ENCODE data around the gene IGF1.

The IGF1 gene

DNA sequence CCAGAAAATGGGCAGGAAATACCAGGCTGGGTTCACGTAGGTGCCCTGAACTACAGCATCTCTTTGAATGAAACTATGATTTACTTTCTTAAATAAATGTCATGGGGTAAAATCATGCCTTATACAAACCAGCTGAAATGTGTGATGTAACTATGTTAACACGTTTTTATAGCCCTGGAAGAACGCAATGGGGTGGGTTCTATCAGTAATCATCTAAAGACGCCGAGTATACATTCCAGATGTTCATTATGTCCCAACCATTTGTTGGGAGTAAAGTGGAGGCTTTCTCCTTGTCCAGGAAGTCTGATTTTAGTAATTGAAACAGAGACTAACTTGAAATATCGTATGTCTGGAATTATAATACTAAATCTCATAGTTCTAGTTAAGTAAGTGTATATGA is 16.2 kb upstream of the IGF1 start:
- Histone ChIP-seq H3K27me3 (ENCODE audit: insufficient read depth, low read length) (no peaks in the 10 kb centered on the region), H3K9me3 (ENCODE audit: insufficient read depth, low read depth, low read length) (no peaks in the 10 kb centered on the region), H3K27ac (ENCODE audit: low read length) (no peak overlapping the region), H3K4me3 (ENCODE audit: low read length) (no peak overlapping the region), H3K9ac (ENCODE audit: low read depth, low read length) (no peak overlapping the region), H3K4me1 (ENCODE audit: insufficient read depth, low read length) (no peaks in the 10 kb centered on the region), H3K36me3 (ENCODE audit: insufficient read depth, low read depth, low read length) (no peaks in the 10 kb centered on the region)

DNA sequence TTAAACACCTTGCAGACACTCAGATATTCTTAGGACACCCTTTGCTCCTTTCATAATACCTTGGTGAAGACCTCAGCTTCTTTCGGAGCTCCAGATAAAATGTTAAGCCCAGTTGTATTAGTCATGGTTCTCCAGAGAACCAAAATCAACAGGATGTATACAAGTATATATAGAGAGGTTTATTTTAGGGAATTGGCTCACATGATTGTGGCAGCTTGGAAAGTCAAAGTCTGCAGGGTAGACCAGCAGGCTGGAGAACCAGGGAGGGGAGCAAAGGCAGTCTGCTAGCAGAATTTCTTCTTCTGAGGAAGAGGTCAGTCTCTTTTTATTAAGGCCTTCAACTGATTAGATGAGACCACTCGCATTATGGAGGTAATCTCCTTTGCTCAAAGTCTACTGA is 6.9 kb upstream of the IGF1 start:
- Histone ChIP-seq H3K4me3 (ENCODE audit: low read length) (no peak overlapping the region), H3K36me3 (ENCODE audit: insufficient read depth, low read depth, low read length) (no peaks in the 10 kb centered on the region), H3K27ac (ENCODE audit: low read length) (no peak overlapping the region), H3K9me3 (ENCODE audit: insufficient read depth, low read depth, low read length) (no peaks in the 10 kb centered on the region), H3K27me3 (ENCODE audit: insufficient read depth, low read length) (no peaks in the 10 kb centered on the region), H3K4me1 (ENCODE audit: insufficient read depth, low read length) (no peaks in the 10 kb centered on the region), H3K9ac (ENCODE audit: low read depth, low read length) (no peak overlapping the region)

DNA sequence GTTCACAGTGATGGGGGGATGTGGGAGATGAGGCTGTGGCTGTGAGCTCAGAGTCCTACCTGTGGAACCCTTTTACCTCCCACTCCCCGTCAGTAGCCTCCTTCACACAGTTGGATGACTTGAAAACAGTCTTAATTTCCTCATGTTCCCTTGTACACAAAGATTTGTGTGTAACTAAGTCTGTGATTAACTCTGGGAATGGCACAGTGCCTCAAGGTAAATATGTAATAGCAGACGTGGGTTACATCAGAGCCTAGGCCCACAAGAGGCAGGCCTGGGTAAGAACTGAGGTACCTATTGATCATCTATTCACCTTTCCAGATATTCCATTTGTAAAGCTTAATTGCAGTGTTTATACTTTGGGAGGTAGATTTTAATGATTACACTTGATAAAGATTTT is 5.8 kb upstream of the IGF1 start:
- H3K9me3 ChIP-seq (ENCODE audit: insufficient read depth, low read depth, low read length): no peaks in the 10 kb centered on the region
- no peaks in the 10 kb centered on the region for H3K36me3 ChIP-seq (ENCODE audit: insufficient read depth, low read depth, low read length)
- H3K27me3 ChIP-seq (ENCODE audit: insufficient read depth, low read length): no peaks in the 10 kb centered on the region
- H3K4me1 ChIP-seq (ENCODE audit: insufficient read depth, low read length): no peaks in the 10 kb centered on the region
- no peak overlapping the region for H3K27ac ChIP-seq (ENCODE audit: low read length)
- no peak overlapping the region for H3K4me3 ChIP-seq (ENCODE audit: low read length)
- H3K9ac ChIP-seq (ENCODE audit: low read depth, low read length): no peak overlapping the region

DNA sequence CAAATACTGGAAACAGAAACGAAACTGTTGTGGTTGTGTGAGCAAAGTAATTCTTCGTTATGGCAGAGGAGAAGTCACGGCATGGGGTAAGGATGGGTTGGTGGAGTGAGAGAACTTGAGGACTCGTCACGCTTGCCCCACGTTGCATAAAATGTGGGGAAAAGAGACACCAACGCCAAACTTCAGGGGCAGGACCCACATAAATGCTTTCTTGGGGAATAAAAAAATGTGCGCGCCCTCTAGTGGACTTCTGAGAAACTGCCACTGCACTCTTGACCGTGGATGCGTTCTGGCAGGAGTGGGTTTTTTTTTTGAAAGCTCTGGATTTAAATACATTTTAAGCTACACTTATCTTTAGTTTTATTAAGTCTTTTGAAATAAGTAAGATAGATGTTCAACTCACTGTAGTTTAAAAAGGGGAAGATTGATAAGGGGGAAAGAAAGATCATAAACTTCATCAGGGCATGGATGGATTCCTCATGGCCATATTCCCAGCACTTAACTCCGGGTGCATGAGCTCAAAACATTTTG is 4.1 kb upstream of the IGF1 start:
- H3K36me3 ChIP-seq (ENCODE audit: insufficient read depth, low read depth, low read length): no peaks in the 10 kb centered on the region
- H3K27ac ChIP-seq (ENCODE audit: low read length): no peak overlapping the region
- H3K4me3 ChIP-seq (ENCODE audit: low read length): no peak overlapping the region
- no peak overlapping the region for H3K9ac ChIP-seq (ENCODE audit: low read depth, low read length)
- H3K4me1 ChIP-seq (ENCODE audit: insufficient read depth, low read length): peaks cover 3% of the 10 kb centered on the region; the same call in 1 of the 2 replicates
- H3K9me3 ChIP-seq (ENCODE audit: insufficient read depth, low read depth, low read length): no peaks in the 10 kb centered on the region
- H3K27me3 ChIP-seq (ENCODE audit: insufficient read depth, low read length): no peaks in the 10 kb centered on the region

DNA sequence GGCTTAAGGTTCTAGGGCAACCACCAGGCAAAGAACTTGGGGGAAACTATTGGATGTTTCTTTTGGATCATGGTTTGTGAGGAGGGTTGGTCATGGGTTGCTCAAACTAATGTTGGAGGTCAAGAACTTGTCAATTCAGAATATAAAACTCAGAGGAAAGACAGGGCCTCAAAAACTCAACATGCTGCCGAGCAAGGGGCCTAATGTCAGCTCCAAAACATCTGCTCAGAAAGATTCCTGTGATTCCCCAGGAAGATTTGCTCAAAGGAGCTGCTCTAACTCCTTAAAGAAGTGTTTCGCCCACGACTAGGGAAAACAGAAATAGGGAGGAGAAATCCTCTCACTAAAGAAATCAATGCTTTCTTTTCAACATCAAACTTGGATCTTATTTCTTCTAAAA is 3.7 kb upstream of the IGF1 start:
- no peak overlapping the region for H3K4me3 ChIP-seq (ENCODE audit: low read length)
- H3K9ac ChIP-seq (ENCODE audit: low read depth, low read length): no peak overlapping the region
- H3K36me3 ChIP-seq (ENCODE audit: insufficient read depth, low read depth, low read length): no peaks in the 10 kb centered on the region
- no peak overlapping the region for H3K27ac ChIP-seq (ENCODE audit: low read length)
- no peaks in the 10 kb centered on the region for H3K27me3 ChIP-seq (ENCODE audit: insufficient read depth, low read length)
- peaks cover 5% of the 10 kb centered on the region for H3K4me1 ChIP-seq (ENCODE audit: insufficient read depth, low read length)
- no peaks in the 10 kb centered on the region for H3K9me3 ChIP-seq (ENCODE audit: insufficient read depth, low read depth, low read length)

DNA sequence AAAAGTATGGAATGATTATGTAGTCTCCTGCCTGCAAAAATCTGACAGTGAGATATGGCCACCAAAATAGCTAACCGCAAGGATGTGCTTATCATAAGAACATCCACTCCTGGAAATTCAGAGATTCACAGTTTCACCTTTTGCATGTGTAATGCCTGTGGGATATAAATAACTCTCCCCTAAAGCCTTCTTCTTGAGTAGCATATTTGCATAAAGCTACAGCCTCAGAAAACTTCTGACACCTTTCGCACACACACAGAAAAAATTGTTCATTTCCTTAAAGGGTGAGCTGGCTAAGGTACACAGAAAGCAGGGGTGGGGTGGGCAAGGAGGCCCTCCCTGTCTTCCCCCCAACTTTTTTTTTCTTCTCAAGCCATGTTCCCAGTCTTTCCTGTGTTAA is 3.1 kb upstream of the IGF1 start:
- Histone ChIP-seq H3K4me1 (ENCODE audit: insufficient read depth, low read length) (peaks cover 10% of the 10 kb centered on the region), H3K9me3 (ENCODE audit: insufficient read depth, low read depth, low read length) (no peaks in the 10 kb centered on the region), H3K9ac (ENCODE audit: low read depth, low read length) (no peak overlapping the region), H3K4me3 (ENCODE audit: low read length) (no peak overlapping the region), H3K27me3 (ENCODE audit: insufficient read depth, low read length) (no peaks in the 10 kb centered on the region), H3K36me3 (ENCODE audit: insufficient read depth, low read depth, low read length) (no peaks in the 10 kb centered on the region), H3K27ac (ENCODE audit: low read length) (no peak overlapping the region)

DNA sequence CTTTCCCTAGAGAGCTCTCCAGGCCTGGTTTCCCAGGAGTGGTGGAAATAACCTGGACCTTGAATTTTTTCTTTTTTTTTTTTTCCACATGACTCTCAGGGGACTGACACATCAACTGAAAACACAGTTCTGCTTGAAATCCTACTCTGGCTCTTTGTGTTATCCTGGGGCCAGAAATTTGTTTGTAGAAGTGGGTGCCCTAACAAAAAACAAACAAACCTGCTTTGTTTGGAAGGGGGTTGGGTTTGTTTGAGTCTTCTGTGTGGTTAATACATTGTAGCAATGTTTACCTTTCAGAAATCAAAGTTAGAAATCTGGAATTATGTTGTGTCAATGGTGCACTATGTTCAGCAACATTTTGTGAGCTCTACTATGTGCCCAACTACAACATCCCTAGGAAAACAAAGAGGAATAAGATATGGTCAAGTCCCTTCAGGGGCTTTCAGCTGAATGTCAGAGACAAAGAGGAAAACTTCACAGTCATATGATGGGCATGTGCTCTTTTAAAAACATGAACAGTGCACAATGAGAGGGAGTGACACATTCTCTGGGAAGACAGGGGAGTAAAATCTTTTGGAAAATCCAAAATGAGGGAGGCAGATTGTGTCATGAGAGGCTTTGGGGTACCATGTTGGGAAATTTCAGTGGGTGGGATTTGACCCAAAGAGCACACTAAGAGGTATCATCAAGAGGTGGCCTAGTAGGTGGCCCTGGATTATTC is 1.5 kb upstream of the IGF1 start:
- Histone ChIP-seq H3K4me3 (ENCODE audit: low read length) (no peak overlapping the region), H3K27ac (ENCODE audit: low read length) (no peak overlapping the region), H3K27me3 (ENCODE audit: insufficient read depth, low read length) (no peaks in the 10 kb centered on the region), H3K9me3 (ENCODE audit: insufficient read depth, low read depth, low read length) (no peaks in the 10 kb centered on the region), H3K4me1 (ENCODE audit: insufficient read depth, low read length) (peaks cover 13% of the 10 kb centered on the region), H3K9ac (ENCODE audit: low read depth, low read length) (no peak overlapping the region), H3K36me3 (ENCODE audit: insufficient read depth, low read depth, low read length) (no peaks in the 10 kb centered on the region)

GRCh38 chr12:102479939-102480338 is 424 bp downstream of the IGF1 start:
- no peak overlapping the region for H3K27ac ChIP-seq (ENCODE audit: low read length)
- H3K9me3 ChIP-seq (ENCODE audit: insufficient read depth, low read depth, low read length): no peaks in the 10 kb centered on the region
- H3K4me3 ChIP-seq (ENCODE audit: low read length): no peak overlapping the region
- no peaks in the 10 kb centered on the region for H3K36me3 ChIP-seq (ENCODE audit: insufficient read depth, low read depth, low read length)
- no peaks in the 10 kb centered on the region for H3K27me3 ChIP-seq (ENCODE audit: insufficient read depth, low read length)
- peaks cover 13% of the 10 kb centered on the region for H3K4me1 ChIP-seq (ENCODE audit: insufficient read depth, low read length)
- no peak overlapping the region for H3K9ac ChIP-seq (ENCODE audit: low read depth, low read length)

GRCh38 chr12:102479099-102479885 is 1.1 kb downstream of the IGF1 start:
- Histone ChIP-seq H3K36me3 (ENCODE audit: insufficient read depth, low read depth, low read length) (no peaks in the 10 kb centered on the region), H3K27me3 (ENCODE audit: insufficient read depth, low read length) (no peaks in the 10 kb centered on the region), H3K9me3 (ENCODE audit: insufficient read depth, low read depth, low read length) (no peaks in the 10 kb centered on the region), H3K27ac (ENCODE audit: low read length) (no peak overlapping the region), H3K9ac (ENCODE audit: low read depth, low read length) (no peak overlapping the region), H3K4me3 (ENCODE audit: low read length) (no peak overlapping the region), H3K4me1 (ENCODE audit: insufficient read depth, low read length) (peaks cover 13% of the 10 kb centered on the region)

DNA sequence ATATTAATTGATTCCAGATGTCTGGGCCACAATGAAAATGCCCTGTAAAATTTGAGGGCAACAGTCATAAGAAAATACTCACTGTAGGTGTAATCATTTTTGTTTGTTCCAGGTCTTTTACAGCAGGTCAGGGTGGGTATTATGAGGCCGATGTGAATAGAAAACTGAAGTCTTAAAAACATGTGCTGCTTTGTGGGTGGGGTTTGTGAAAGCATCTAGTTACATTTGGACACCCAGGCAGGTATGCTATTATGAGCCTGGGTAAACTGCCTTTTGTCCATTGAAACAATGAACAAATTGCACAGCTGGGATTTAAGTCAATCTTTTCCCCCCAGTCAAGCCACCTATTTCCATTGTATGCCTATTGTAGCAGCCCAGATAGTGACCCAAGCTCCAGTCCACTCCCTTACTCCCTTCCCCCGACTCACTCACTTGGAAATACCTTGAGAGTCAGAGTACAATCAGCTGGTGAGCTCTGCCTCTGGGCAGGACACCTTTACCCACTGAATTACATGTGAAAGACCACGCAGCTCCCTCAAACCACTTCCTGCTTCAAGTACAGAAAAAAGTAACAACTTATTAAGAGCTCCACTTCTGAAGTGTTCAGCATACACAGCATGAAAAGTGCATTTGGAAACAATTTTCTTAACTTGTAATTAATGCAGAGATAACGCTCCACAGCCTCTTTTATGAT is 1.8 kb downstream of the IGF1 start:
- no peaks in the 10 kb centered on the region for H3K27me3 ChIP-seq (ENCODE audit: insufficient read depth, low read length)
- H3K4me1 ChIP-seq (ENCODE audit: insufficient read depth, low read length): peaks cover 13% of the 10 kb centered on the region
- H3K27ac ChIP-seq (ENCODE audit: low read length): no peak overlapping the region
- no peak overlapping the region for H3K9ac ChIP-seq (ENCODE audit: low read depth, low read length)
- no peaks in the 10 kb centered on the region for H3K9me3 ChIP-seq (ENCODE audit: insufficient read depth, low read depth, low read length)
- no peak overlapping the region for H3K4me3 ChIP-seq (ENCODE audit: low read length)
- H3K36me3 ChIP-seq (ENCODE audit: insufficient read depth, low read depth, low read length): no peaks in the 10 kb centered on the region

- Histone ChIP-seq H3K9me3 (ENCODE audit: insufficient read depth, low read depth, low read length) (no peaks in the 10 kb centered on the region), H3K27me3 (ENCODE audit: insufficient read depth, low read length) (no peaks in the 10 kb centered on the region), H3K9ac (ENCODE audit: low read depth, low read length) (no peak overlapping the region), H3K4me1 (ENCODE audit: insufficient read depth, low read length) (peaks cover 9% of the 10 kb centered on the region), H3K4me3 (ENCODE audit: low read length) (no peak overlapping the region), H3K27ac (ENCODE audit: low read length) (no peak overlapping the region), H3K36me3 (ENCODE audit: insufficient read depth, low read depth, low read length) (no peaks in the 10 kb centered on the region)
Measured at GRCh38 chr12:102475355-102475754, 5.0 kb downstream of the IGF1 start.
